HG02759 (cell line): ENCODE measurements around the gene KCNK15.

Experiments
- ATAC-seq: cut with Tn5 transposase; IDR thresholded peaks from one replicate; pipeline ENCODE4 v1.9.1; 2021; ENCODE audit warnings: mild to moderate bottlenecking, moderate library complexity; ENCODE audit not compliant: unreplicated experiment

Gene KCNK15

GRCh38 chr20:44784688-44785087 lies 39.0 kb downstream of the KCNK15 start:
- no peak for ATAC-seq

- ATAC-seq, result no peak
These were observed 40.1 kb downstream of the KCNK15 start for GRCh38 chr20:44785768-44786167.

GRCh38 chr20:44787299-44787698 lies 41.6 kb downstream of the KCNK15 start:
- ATAC-seq, result no peak

DNA sequence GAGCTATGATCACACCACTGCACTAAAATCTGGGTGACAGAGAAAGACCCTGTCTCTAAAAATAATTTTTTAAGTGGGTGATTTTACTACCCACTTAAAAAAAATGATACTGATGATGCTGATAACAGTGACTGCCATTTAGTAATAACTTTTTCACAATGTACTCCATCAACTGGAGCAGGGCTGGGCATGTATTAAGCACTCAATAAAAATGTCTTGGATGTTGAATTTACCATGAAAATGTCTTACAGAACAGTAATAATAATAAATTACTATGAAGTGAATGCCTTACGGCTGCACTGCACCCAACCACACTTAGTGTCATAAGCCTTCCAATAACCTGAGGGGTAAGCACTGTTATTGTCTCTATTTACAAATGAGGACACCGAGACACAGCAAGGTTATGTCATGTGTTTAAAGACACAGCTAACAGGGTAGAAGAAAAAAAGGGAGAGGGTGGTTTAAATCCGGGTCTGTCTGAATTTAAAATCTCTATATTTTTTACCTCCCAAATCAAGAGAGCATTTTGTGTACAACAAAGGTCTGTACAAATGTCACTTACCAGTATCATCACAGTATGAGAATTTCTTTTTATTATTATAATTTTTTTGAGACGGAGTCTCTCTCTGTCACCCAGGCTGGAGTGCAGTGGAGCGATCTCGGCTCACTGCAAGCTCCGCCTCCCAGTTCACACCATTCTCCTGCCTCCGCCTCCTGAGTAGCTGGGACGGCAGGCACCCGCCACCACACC lies 43.2 kb downstream of the KCNK15 start:
- no peak for ATAC-seq

- ATAC-seq, result no peak
These were observed 45.2 kb downstream of the KCNK15 start for GRCh38 chr20:44790638-44791393.

DNA sequence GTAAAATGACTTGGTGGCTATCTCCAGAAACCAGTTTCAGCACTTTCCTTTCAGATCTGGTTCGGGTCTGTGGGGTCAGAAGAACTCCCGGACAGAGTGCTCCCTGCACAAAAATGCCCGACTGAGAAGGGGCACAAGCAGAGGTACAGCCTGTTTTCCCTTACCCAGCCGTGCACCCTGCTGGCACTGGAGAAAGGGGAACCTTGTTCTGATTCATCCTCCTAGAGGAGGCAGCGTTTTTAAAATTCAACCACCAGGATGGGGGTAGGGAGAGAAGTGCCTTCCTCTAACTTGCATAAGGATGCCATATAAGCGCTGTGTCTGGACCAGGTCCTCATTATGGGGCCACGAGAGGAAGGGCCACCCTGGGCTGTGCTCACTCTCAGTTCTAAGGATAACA lies 47.1 kb downstream of the KCNK15 start:
- no peak for ATAC-seq

- no peak for ATAC-seq
These were observed 50.2 kb downstream of the KCNK15 start for GRCh38 chr20:44795836-44796235.

DNA sequence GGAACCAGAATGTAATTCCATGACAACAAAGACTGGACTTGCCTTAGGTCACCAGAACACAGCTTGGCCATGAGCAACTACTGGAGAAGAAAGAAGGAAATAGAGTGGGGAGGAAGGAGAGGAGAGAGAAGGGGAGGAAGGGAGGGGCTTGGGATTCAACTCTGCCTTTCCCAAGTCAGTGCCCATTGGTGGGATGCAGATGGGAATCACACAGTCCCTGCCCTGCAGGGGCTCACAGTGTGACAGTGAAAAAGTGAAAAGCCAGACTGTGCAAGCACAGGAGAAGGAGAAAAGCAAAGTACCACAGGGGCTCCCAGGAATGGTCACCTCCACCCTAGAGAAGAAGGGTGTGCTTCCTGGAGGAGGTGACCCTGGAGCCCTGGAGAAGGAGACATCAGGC lies 50.6 kb downstream of the KCNK15 start:
- no peak for ATAC-seq

- no peak for ATAC-seq
These were observed 51.2 kb downstream of the KCNK15 start for GRCh38 chr20:44796758-44797457.

- ATAC-seq, result no peak
These were observed 54.0 kb downstream of the KCNK15 start for GRCh38 chr20:44799691-44800090.

- no peak for ATAC-seq
These were observed 54.9 kb downstream of the KCNK15 start for GRCh38 chr20:44800391-44801046.
